K562 (cell line): ENCODE data around the gene IL21. TPM values are rescaled to one million over a fixed set of nuclear protein-coding genes. Genes with fewer than 3 reads are reported as not detected.
A peak's percentile ranks its signal among the peaks of the same experiment; 100 is the strongest.

Experiments
- ADNP ChIP-seq: fragments of 200-800 bp; sonication (Bioruptor generic); IDR thresholded peaks from 2 replicates; pipeline ENCODE4 v1.6.1; 2016; ENCODE audit warnings: missing genetic modification characterization, missing compliant biosample characterization
- ARID1B ChIP-seq: fragments of 450-650 bp; IDR thresholded peaks from 2 replicates; pipeline ENCODE4 v1.6.1; 2016; ENCODE audit warnings: antibody characterized with exemption, mild to moderate bottlenecking, inconsistent platforms
- BRD9 ChIP-seq: fragments of 450-650 bp; IDR thresholded peaks from 2 replicates; pipeline ENCODE4 v1.6.1; 2018; ENCODE audit warnings: low read depth; ENCODE audit not compliant: partially characterized antibody
- CAMTA2 ChIP-seq: fragments of 250-450 bp; sonication (Bioruptor Pico); conservative IDR thresholded peaks from 2 replicates; pipeline ENCODE4 v1.5.1; 2022
- CBFA2T2 ChIP-seq: fragments of 450-650 bp; conservative IDR thresholded peaks from 2 replicates; pipeline ENCODE4 v1.6.1; 2017; ENCODE audit warnings: mild to moderate bottlenecking
- CEBPG ChIP-seq, 3 experiments: fragments of 200-800 bp in 1 of 3; sonication (Bioruptor generic) in 1 of 3; sonication (generic) in 1 of 3; formaldehyde crosslinking in 1 of 3; IDR thresholded peaks in 2 of 3; conservative IDR thresholded peaks in 1 of 3; 2 replicates each; pipeline versions ENCODE4 v1.6.1 to v1.8.0; 2016 to 2022; ENCODE audit warnings: missing compliant biosample characterization in 2 of 3, missing genetic modification characterization in 2 of 3, mild to moderate bottlenecking in 1 of 3, missing genetic modification reagents in 1 of 3
- DACH1 ChIP-seq: fragments of 450-650 bp; IDR thresholded peaks from 2 replicates; pipeline ENCODE4 v1.6.1; 2018; ENCODE audit not compliant: partially characterized antibody
- E4F1 ChIP-seq: fragments of 250-450 bp; sonication (Bioruptor Pico); IDR thresholded peaks from 2 replicates; pipeline ENCODE4 v1.5.0; 2021; ENCODE audit warnings: mild to moderate bottlenecking, borderline replicate concordance
- ETV6 ChIP-seq, 3 experiments: fragments of 150-350 bp in 1 of 3; sonication (generic) in 1 of 3; formaldehyde crosslinking in 1 of 3; IDR thresholded peaks; 2 replicates each; pipeline versions ENCODE4 v1.6.1 to v1.8.0; 2014 to 2022; ENCODE audit warnings: borderline replicate concordance in 2 of 3, low read depth in 2 of 3, antibody characterized with exemption in 1 of 3, low read length in 1 of 3, mild to moderate bottlenecking in 1 of 3, missing genetic modification reagents in 1 of 3
- FOXA3 ChIP-seq, 2 experiments: fragments of 450-650 bp in 1 of 2; sonication (generic) in 1 of 2; formaldehyde crosslinking; IDR thresholded peaks in 1 of 2; conservative IDR thresholded peaks in 1 of 2; 2 replicates each; pipeline versions ENCODE4 v1.4.0 to v1.8.0; 2020 to 2022; ENCODE audit warnings: mild to moderate bottlenecking in 2 of 2, missing genetic modification reagents in 1 of 2
- KLF10 ChIP-seq: fragments of 250-450 bp; sonication (Bioruptor Pico); IDR thresholded peaks from 2 replicates; pipeline ENCODE4 v1.6.1; 2021; ENCODE audit warnings: matching md5 sums
- LARP7 ChIP-seq: fragments of 450-650 bp; IDR thresholded peaks from 2 replicates; pipeline ENCODE4 v1.6.1; 2016
- PHB ChIP-seq: fragments of 250-450 bp; sonication (Bioruptor Pico); IDR thresholded peaks from 2 replicates; pipeline ENCODE4 v1.5.0; 2021
- PHF20 ChIP-seq: fragments of 450-650 bp; IDR thresholded peaks from 2 replicates; pipeline ENCODE4 v1.6.1; 2018; ENCODE audit not compliant: partially characterized antibody
- PHF8 ChIP-seq: fragments of 200-600 bp; sonication (generic); IDR thresholded peaks from 2 replicates; pipeline ENCODE4 v1.6.1; 2012; ENCODE audit warnings: mixed run types, mild to moderate bottlenecking, inconsistent platforms, low read length, moderate library complexity, borderline replicate concordance
- PHTF2 ChIP-seq: fragments of 250-450 bp; sonication (Bioruptor Pico); IDR thresholded peaks from 2 replicates; pipeline ENCODE4 v1.5.0; 2021; ENCODE audit warnings: mild to moderate bottlenecking
- SMAD3 ChIP-seq: fragments of 450-650 bp; formaldehyde crosslinking; conservative IDR thresholded peaks from 2 replicates; pipeline ENCODE4 v1.4.0; 2020; ENCODE audit warnings: mild to moderate bottlenecking
- TBP ChIP-seq: optimal IDR thresholded peaks from 2 replicates; pipeline ENCODE3; 2011; ENCODE audit warnings: low read depth, low read length, improper control_type of control experiment
- TEAD1 ChIP-seq, 2 experiments: fragments of 450-650 bp in 1 of 2; sonication (generic) in 1 of 2; formaldehyde crosslinking; IDR thresholded peaks; 2 replicates each; pipeline versions ENCODE4 v1.4.0 to v1.8.0; 2020 to 2022; ENCODE audit warnings: mild to moderate bottlenecking in 2 of 2, missing genetic modification reagents in 1 of 2
- ZBTB17 ChIP-seq: fragments of 450-650 bp; formaldehyde crosslinking; IDR thresholded peaks from 2 replicates; pipeline ENCODE4 v1.4.0; 2020; ENCODE audit warnings: mild to moderate bottlenecking
- ZC3H4 ChIP-seq: sonication (generic); formaldehyde crosslinking; IDR thresholded peaks from 2 replicates; pipeline ENCODE4 v1.9.0; 2021; ENCODE audit warnings: missing genetic modification reagents, borderline replicate concordance
- ZFP1 ChIP-seq: fragments of 450-650 bp; formaldehyde crosslinking; IDR thresholded peaks from 2 replicates; pipeline ENCODE4 v1.4.0; 2020; ENCODE audit warnings: mild to moderate bottlenecking, mixed read lengths
- ZFPM2 ChIP-seq: fragments of 250-450 bp; sonication (Bioruptor Pico); IDR thresholded peaks from 2 replicates; pipeline ENCODE4 v1.5.1; 2022; ENCODE audit warnings: mild to moderate bottlenecking
- ZNF280B ChIP-seq: fragments of 250-450 bp; sonication (Bioruptor Pico); IDR thresholded peaks from 2 replicates; pipeline ENCODE4 v1.5.1; 2021; ENCODE audit warnings: mild to moderate bottlenecking
- ZNF41 ChIP-seq: fragments of 250-450 bp; sonication (Bioruptor Pico); conservative IDR thresholded peaks from 2 replicates; pipeline ENCODE4 v1.4.0; 2020; ENCODE audit warnings: mild to moderate bottlenecking
- ZNF75A ChIP-seq: fragments of 450-650 bp; formaldehyde crosslinking; IDR thresholded peaks from 2 replicates; pipeline ENCODE4 v1.4.0; 2020; ENCODE audit warnings: mild to moderate bottlenecking
- polyA plus RNA-seq, 8 experiments: library from polyadenylated mRNA; depleted of rRNA in 4 of 8; stranded (reverse) in 5 of 8; unstranded in 3 of 8; fragments of >200 nt; fragmentation: Nextera tagmentation in 2 of 8; fragmentation: Illumina TruSeq in 1 of 8; extraction: Ambion mirVana in 2 of 8; extraction: Trizol in 1 of 8; gene quantifications; 2 replicates each; pipeline versions ENCODE4 v1.2.1 to v1.2.3, GENCODE V29; 2011 to 2014; ENCODE audit warnings: inconsistent platforms in 1 of 8, missing spikeins in 1 of 8
- total RNA-seq, 7 experiments: library from RNA; depleted of rRNA in 6 of 7; stranded (reverse); fragments of >200 nt in 6 of 7; fragmentation: Illumina TruSeq in 2 of 7; extraction: Trizol in 2 of 7; gene quantifications; 2 replicates each; pipeline versions ENCODE4 v1.2.1 to v1.2.3, GENCODE V29; 2011 to 2021; ENCODE audit warnings: low replicate concordance in 1 of 7

Gene IL21
- total and polyA plus RNA-seq, 9 of the 15 experiments (the other 6 are each of a cell fraction or from before 2014, with no cell fraction given), result not detected

- TF ChIP-seq KLF10 (CRISPR knock-in tag), result no peak
- TF ChIP-seq TBP, result no peak
- TF ChIP-seq DACH1, result no peak
- no peak for TF ChIP-seq TEAD1 (CRISPR knock-in tag; IDR thresholded peaks at IDR 0.05)
- no peak for TF ChIP-seq SMAD3 (CRISPR knock-in tag)
- no peak for TF ChIP-seq PHTF2
- no peak for TF ChIP-seq FOXA3 (CRISPR knock-in tag; conservative IDR thresholded peaks at IDR 0.05 in 1 of 2, IDR thresholded peaks at IDR 0.05 in 1 of 2)
- TF ChIP-seq LARP7, result no peak
- TF ChIP-seq CAMTA2 (CRISPR knock-in tag), result no peak
- TF ChIP-seq E4F1 (CRISPR knock-in tag), result no peak
- no peak for TF ChIP-seq ZC3H4
- peak; percentile 27; the same call in 1 of the 2 replicates for TF ChIP-seq ADNP (tag)
- TF ChIP-seq ZNF280B, result no peak
- no peak for TF ChIP-seq ETV6 (IDR thresholded peaks at IDR 0.05; ENCODE audit: borderline replicate concordance in 1 of 2, low read depth in 2 of 2, low read length in 1 of 2)
- TF ChIP-seq ETV6 (CRISPR knock-in tag; IDR thresholded peaks at IDR 0.05; ENCODE audit: borderline replicate concordance), result no peak
- TF ChIP-seq CBFA2T2, result no peak
- TF ChIP-seq PHF8, result no peak
- no peak for TF ChIP-seq ZNF75A
- TF ChIP-seq ZFPM2 (CRISPR knock-in tag), result no peak
- no peak for TF ChIP-seq CEBPG (CRISPR knock-in tag; IDR thresholded peaks at IDR 0.05)
- no peak; a peak in 1 of 4 replicates for TF ChIP-seq CEBPG (tag; conservative IDR thresholded peaks at IDR 0.05 in 1 of 2, IDR thresholded peaks at IDR 0.05 in 1 of 2)
- TF ChIP-seq PHB (CRISPR knock-in tag), result no peak
- no peak for TF ChIP-seq ZBTB17 (CRISPR knock-in tag)
- peak; percentile 68 for TF ChIP-seq BRD9
- TF ChIP-seq PHF20, result no peak
- no peak for TF ChIP-seq ARID1B
- no peak for TF ChIP-seq ZNF41 (CRISPR knock-in tag)
- TF ChIP-seq ZFP1 (CRISPR knock-in tag), result no peak
Observed at GRCh38 chr4:122602277-122603142, 18.4 kb downstream of the IL21 start (continued).
